Neutrophil (primary cell): ENCODE results near the gene FCHSD2.

Experiments used
- H3K27ac ChIP-seq: fragments of 200-600 bp; sonication (generic); 2 replicates; pipeline ENCODE4 v1.5.1; 2016; ENCODE audit warnings: mild to moderate bottlenecking, moderate library complexity
- H3K27me3 ChIP-seq: fragments of 200-600 bp; sonication (generic); 2 replicates; pipeline ENCODE4 v1.6.0; 2016; ENCODE audit warnings: mild to moderate bottlenecking
- H3K36me3 ChIP-seq: fragments of 200-600 bp; sonication (generic); 2 replicates; pipeline ENCODE4 v1.5.1; 2017
- H3K4me1 ChIP-seq, 2 experiments: fragments of 200-600 bp in 1 of 2; sonication (generic) in 1 of 2; 1 replicate in 1 of 2; 2 replicates in 1 of 2; pipeline versions ENCODE4 v1.5.1 to v1.6.1; 2013 to 2016; ENCODE audit warnings: low read depth in 1 of 2, low read length in 1 of 2, mild to moderate bottlenecking in 1 of 2, moderate library complexity in 1 of 2; ENCODE audit not compliant: control insufficient read depth in 1 of 2, insufficient read depth in 1 of 2
- H3K4me3 ChIP-seq, 2 experiments: fragments of 200-600 bp in 1 of 2; sonication (generic) in 1 of 2; 1 replicate in 1 of 2; 2 replicates in 1 of 2; pipeline ENCODE4 v1.5.1; 2013 to 2016; ENCODE audit warnings: low read depth in 1 of 2, low read length in 1 of 2, mild to moderate bottlenecking in 1 of 2, moderate library complexity in 1 of 2
- H3K9me3 ChIP-seq: fragments of 200-600 bp; sonication (generic); 2 replicates; pipeline ENCODE4 v1.5.1; 2016
- TF ChIP-seq, protein P1 (sequence below): fragments of 200-600 bp; sonication (generic); IDR thresholded peaks from 2 replicates; pipeline ENCODE4 v1.5.1; 2016; ENCODE audit warnings: antibody characterized with exemption

Gene FCHSD2

DNA sequence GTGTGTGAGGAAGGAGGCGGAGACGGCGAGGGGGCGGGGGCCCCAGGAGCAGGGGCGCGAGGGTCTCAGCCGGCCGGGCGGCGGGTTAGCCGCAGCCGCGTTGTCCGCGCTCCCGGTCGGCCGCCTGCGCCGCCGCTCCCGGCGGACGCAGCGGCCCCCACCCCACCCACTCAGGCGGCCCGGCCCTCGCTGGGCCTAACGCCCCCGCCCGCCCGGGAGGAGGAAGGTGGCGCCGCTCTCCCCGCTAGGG is at the start of gene FCHSD2:
TSS of gene FCHSD2 (minus strand) at position 191 of the 250 bp plus-strand sequence. CDS start 441 bp downstream, outside the sequence.
- Histone ChIP-seq H3K36me3 (peaks cover 5% of the 10 kb centered on the region), H3K4me1 (peaks cover 51 to 55% of the 10 kb centered on the region in 2 experiments), H3K4me3 (peak within 1 kb of the TSS; percentile 81 to 94), H3K27ac (peak within 1 kb of the TSS; percentile 99), H3K27me3 (no peaks in the 10 kb centered on the region), H3K9me3 (no peaks in the 10 kb centered on the region)
- TF ChIP-seq, protein P1, sequence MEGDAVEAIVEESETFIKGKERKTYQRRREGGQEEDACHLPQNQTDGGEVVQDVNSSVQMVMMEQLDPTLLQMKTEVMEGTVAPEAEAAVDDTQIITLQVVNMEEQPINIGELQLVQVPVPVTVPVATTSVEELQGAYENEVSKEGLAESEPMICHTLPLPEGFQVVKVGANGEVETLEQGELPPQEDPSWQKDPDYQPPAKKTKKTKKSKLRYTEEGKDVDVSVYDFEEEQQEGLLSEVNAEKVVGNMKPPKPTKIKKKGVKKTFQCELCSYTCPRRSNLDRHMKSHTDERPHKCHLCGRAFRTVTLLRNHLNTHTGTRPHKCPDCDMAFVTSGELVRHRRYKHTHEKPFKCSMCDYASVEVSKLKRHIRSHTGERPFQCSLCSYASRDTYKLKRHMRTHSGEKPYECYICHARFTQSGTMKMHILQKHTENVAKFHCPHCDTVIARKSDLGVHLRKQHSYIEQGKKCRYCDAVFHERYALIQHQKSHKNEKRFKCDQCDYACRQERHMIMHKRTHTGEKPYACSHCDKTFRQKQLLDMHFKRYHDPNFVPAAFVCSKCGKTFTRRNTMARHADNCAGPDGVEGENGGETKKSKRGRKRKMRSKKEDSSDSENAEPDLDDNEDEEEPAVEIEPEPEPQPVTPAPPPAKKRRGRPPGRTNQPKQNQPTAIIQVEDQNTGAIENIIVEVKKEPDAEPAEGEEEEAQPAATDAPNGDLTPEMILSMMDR, result no peak

DNA sequence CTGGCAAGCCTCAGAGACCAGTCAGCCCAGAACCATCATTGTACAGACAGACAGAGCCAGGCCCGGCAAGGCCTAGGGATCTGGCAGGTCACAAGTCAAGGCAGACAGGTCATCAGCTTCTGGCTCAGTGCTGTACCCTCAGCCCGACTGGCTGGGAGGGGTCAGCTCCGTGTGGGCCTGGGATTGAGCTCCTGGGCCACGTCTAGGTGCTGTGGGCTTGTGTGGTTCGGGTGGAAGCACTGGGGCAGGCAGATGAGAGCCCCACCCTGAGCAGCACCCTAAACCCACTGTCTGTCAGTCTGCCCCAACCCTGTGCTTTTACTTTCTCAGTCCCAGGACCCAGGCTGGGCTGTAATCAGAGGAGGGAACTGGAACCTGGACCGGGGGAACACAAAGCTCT is 49.0 kb upstream of the FCHSD2 start:
- TF ChIP-seq, protein P1, result no peak
- Histone ChIP-seq H3K36me3 (no peaks in the 10 kb centered on the region), H3K9me3 (no peaks in the 10 kb centered on the region), H3K27me3 (no peaks in the 10 kb centered on the region), H3K27ac (peak overlapping the region; percentile 89), H3K4me1 (peaks cover 63 to 66% of the 10 kb centered on the region in 2 experiments), H3K4me3 (no peak overlapping the region)

DNA sequence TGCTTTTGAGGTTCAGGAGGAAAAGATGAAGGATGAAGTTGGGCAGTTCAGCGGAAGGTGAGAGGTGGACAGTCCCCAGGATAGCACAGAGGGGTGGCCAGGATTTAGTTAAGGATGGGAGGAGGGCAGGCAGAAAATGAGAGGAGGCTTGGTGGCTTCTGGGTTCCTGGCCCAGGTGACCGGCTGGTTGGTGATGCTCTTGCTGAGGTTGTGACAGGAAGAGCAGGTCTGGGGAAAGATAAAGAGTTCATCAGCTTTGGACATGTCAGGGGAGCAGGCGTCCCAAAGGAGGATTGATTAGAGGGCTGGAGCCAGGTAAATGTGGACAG is 48.4 kb upstream of the FCHSD2 start:
- H3K4me1 ChIP-seq, result peaks cover 69 to 72% of the 10 kb centered on the region in 2 experiments
- H3K36me3 ChIP-seq, result no peaks in the 10 kb centered on the region
- no peak overlapping the region for H3K4me3 ChIP-seq
- peak overlapping the region; percentile 89 for H3K27ac ChIP-seq
- H3K9me3 ChIP-seq, result no peaks in the 10 kb centered on the region
- TF ChIP-seq, protein P1, result no peak
- no peaks in the 10 kb centered on the region for H3K27me3 ChIP-seq

DNA sequence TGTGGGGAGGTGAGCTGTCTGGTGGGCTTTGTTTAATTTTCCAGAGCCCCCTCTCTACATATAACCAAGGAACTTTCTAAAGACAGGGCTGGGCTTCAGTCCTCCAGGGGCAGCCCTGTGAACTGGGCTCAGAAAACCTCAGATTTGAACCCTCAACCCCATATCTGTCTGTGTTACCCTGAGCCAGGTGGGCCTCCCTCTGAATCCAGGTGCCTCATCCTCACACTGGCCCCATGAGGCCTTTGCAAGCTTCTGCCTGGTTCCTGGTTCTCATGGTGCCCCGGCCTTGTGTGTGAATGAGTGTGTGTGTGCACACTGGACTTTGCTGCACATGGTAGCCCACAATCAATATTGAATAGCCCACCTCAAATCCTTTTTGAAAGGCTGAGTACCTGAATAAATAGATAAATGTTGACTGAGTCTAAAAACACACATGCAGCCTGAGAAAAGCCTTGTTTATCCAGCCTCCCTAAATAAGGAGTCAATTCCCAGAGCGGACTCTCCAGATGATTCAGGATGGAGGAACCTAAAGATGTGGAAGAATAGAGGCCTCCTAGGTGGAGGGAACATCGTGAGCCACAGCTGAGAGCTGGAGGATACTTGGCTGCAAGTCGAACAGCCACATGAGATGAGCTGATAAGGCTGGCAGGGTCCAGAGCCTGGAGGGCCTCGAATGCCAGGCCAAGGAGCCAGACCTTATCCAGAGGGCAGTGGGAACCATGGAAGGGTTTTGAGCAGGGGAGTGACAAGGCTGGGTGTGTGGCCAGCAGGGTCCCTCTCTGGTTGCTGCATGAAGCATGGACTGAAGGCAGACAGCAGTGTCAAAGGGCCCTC is 47.8 kb upstream of the FCHSD2 start:
- H3K27ac ChIP-seq, result peak overlapping the region; percentile 89
- H3K4me1 ChIP-seq, result peaks cover 75 to 78% of the 10 kb centered on the region in 2 experiments
- H3K27me3 ChIP-seq, result no peaks in the 10 kb centered on the region
- H3K36me3 ChIP-seq, result no peaks in the 10 kb centered on the region
- H3K4me3 ChIP-seq, result peak overlapping the region; percentile 6 to 14
- TF ChIP-seq, protein P1, result no peak
- no peaks in the 10 kb centered on the region for H3K9me3 ChIP-seq

DNA sequence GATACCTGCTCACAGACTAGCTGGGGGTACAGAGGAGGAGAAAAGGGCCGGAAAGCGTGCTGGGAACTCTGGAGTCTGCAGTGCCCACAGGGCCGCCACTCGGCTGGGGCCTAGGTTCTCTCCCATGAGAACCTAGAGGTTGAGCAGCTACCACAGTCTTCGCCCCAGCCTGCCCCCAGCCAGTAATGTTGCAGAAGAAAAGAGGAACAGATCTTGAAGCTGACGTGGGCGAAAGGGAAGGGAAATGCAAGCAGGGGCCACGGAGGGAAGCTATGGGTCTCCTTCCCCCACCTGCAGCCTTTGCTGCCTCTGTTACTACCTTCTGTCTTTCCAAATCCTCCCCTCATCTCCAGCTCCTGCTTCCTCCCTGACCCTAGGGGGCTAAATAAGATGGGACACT is 47.2 kb upstream of the FCHSD2 start:
- TF ChIP-seq, protein P1, result peak; percentile 11
- Histone ChIP-seq H3K4me3 (peak overlapping the region; percentile 6 to 14), H3K4me1 (peaks cover 80 to 81% of the 10 kb centered on the region in 2 experiments), H3K27ac (peak overlapping the region; percentile 89), H3K27me3 (no peaks in the 10 kb centered on the region), H3K9me3 (no peaks in the 10 kb centered on the region), H3K36me3 (no peaks in the 10 kb centered on the region)
